Endothelial cell (in vitro differentiated cells): ENCODE results near the gene VPS33B. TPM values are rescaled to one million over a fixed set of nuclear protein-coding genes. Genes with fewer than 3 reads are reported as not detected.

Source experiments
- DNase-seq: peaks from one replicate; pipeline ENCODE4 v3.0.0; 2021; ENCODE audit warnings: low spot score
- H3K27ac Mint-ChIP-seq: one replicate; pipeline ENCODE4 v1.8.0; 2021; ENCODE audit warnings: mixed read lengths, inconsistent platforms; ENCODE audit not compliant: unreplicated experiment
- H3K27me3 Mint-ChIP-seq: one replicate; pipeline ENCODE4 v1.8.0; 2021; ENCODE audit warnings: mild to moderate bottlenecking, moderate library complexity, mixed read lengths, inconsistent platforms; ENCODE audit not compliant: unreplicated experiment
- H3K36me3 Mint-ChIP-seq: one replicate; pipeline ENCODE4 v1.8.0; 2021; ENCODE audit warnings: mild to moderate bottlenecking, low read depth, mixed read lengths, inconsistent platforms; ENCODE audit not compliant: unreplicated experiment
- H3K4me1 Mint-ChIP-seq: one replicate; pipeline ENCODE4 v1.8.0; 2021; ENCODE audit warnings: mild to moderate bottlenecking, mixed read lengths, inconsistent platforms; ENCODE audit not compliant: unreplicated experiment
- H3K4me3 Mint-ChIP-seq: one replicate; pipeline ENCODE4 v1.8.0; 2021; ENCODE audit warnings: mild to moderate bottlenecking, mixed read lengths, inconsistent platforms; ENCODE audit not compliant: unreplicated experiment
- H3K9me3 Mint-ChIP-seq: one replicate; pipeline ENCODE4 v1.8.0; 2021; ENCODE audit warnings: mixed read lengths, inconsistent platforms; ENCODE audit not compliant: unreplicated experiment
- total RNA-seq: library from RNA; stranded (reverse); fragmentation: NEBNext Ultra II Directional; extraction: Animal tissue kit (Norgen Biotek cat#: 25700); gene quantifications from one replicate; pipeline ENCODE4 v1.2.1, GENCODE V29; 2021; ENCODE audit not compliant: unreplicated experiment
- TF ChIP-seq, protein P1 (sequence below): fragments of 200-600 bp; sonication (generic); IDR thresholded peaks from one replicate; pipeline ENCODE4 v1.5.0; 2021; ENCODE audit warnings: antibody characterized with exemption; ENCODE audit not compliant: unreplicated experiment

VPS33B gene
- total RNA-seq, 1 donor from 2014 or later, result 16.0 TPM

DNA sequence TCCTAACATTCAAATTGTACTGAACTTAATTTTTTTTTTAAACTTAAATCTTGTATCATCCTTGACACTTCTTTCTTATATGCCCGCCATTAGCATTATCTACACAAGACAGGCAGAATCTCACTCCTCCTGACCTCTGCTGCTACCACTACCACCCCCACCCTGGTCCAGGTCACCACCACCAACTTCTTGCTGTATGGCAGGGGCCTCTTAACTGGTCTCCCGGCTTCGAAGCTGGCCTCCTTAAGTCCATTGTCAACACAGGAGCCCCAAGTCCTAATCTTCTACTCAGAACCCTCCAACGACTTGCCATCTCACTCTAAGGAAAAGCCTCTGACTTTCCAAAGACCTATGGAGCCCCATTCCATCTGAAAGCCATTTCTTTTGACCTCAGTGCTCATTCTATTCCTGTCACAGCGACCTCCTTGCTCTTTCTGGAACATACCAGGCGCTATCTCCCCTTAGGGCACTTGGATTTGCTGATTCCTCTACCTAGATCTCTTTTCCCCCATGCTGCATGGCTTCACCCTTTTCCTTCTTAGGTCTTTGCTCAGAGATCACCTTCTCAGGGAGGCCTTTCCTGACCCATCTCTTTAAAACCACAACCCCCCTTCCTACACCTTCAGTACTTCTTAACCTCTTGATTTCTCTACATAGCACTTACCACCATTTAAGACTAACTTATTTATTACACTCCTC, 30.7 kb downstream of the VPS33B start:
- no peak overlapping the region for H3K4me3 Mint-ChIP-seq
- H3K9me3 Mint-ChIP-seq, result no peaks in the 10 kb centered on the region
- peaks cover 22% of the 10 kb centered on the region for H3K4me1 Mint-ChIP-seq
- no peak overlapping the region for H3K27ac Mint-ChIP-seq
- DNase-seq, result no peak
- H3K36me3 Mint-ChIP-seq, result no peaks in the 10 kb centered on the region
- TF ChIP-seq, protein P1, sequence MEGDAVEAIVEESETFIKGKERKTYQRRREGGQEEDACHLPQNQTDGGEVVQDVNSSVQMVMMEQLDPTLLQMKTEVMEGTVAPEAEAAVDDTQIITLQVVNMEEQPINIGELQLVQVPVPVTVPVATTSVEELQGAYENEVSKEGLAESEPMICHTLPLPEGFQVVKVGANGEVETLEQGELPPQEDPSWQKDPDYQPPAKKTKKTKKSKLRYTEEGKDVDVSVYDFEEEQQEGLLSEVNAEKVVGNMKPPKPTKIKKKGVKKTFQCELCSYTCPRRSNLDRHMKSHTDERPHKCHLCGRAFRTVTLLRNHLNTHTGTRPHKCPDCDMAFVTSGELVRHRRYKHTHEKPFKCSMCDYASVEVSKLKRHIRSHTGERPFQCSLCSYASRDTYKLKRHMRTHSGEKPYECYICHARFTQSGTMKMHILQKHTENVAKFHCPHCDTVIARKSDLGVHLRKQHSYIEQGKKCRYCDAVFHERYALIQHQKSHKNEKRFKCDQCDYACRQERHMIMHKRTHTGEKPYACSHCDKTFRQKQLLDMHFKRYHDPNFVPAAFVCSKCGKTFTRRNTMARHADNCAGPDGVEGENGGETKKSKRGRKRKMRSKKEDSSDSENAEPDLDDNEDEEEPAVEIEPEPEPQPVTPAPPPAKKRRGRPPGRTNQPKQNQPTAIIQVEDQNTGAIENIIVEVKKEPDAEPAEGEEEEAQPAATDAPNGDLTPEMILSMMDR, result no peak
- peaks cover 7% of the 10 kb centered on the region for H3K27me3 Mint-ChIP-seq

DNA sequence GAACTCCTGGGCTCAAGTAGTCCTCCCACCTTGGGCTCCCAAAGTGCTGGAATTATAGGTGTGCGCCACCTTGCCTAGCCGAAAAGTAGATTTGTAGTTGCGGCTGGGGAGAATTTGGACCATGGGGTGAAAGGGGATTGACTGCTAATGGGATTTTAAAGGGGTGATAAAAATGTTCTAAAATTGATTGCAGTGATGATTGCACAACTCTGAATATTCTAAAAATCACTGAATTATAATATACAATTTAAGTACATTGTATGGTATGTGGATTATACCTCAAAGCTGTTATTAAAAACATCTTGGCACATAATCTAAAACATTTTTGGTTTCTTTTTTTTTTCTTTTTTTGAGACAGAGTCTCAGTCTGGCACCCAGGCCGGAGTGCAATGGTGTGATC, 31.9 kb downstream of the VPS33B start:
- no peak overlapping the region for H3K27ac Mint-ChIP-seq
- H3K4me3 Mint-ChIP-seq, result no peak overlapping the region
- H3K9me3 Mint-ChIP-seq, result no peaks in the 10 kb centered on the region
- peaks cover 20% of the 10 kb centered on the region for H3K4me1 Mint-ChIP-seq
- no peaks in the 10 kb centered on the region for H3K36me3 Mint-ChIP-seq
- peaks cover 6% of the 10 kb centered on the region for H3K27me3 Mint-ChIP-seq
- TF ChIP-seq, protein P1, result no peak
- DNase-seq, result no peak

DNA sequence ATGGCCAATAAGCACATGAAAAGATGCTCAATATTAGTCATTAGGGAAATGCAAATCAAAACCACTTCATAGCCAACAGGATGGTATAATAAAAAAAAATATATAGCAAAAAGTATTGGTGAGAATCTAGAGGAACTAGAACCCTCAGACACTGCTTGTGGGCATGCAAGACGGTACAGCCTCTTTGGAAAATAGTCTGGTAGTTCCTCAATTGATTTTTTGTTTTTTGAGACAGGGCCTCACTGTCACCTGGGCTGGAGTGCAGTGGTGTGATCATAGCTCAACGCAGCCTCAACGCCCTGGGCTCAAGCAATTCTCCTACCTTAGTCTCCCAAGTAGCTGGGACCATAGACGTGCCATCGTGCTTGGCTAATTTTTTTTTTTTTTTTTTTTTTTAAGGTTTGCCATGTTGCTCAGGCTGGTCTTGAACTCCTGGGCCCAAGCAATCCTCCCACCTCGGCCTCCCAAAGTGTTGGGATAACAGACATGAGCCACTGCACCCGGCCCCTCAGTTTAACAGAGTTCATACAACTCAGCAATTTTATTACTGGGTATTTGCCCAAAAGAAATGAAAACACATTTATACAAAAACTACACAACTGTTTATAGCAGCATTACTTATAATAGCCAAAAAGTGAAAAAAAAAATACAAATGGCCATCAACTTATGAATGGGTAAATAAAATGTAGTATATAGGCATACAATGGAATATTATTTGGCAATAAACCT, 33.2 kb downstream of the VPS33B start:
- no peak overlapping the region for H3K27ac Mint-ChIP-seq
- peaks cover 12% of the 10 kb centered on the region for H3K4me1 Mint-ChIP-seq
- no peaks in the 10 kb centered on the region for H3K9me3 Mint-ChIP-seq
- H3K4me3 Mint-ChIP-seq, result no peak overlapping the region
- no peak for DNase-seq
- H3K36me3 Mint-ChIP-seq, result no peaks in the 10 kb centered on the region
- TF ChIP-seq, protein P1, result no peak
- peaks cover 2% of the 10 kb centered on the region for H3K27me3 Mint-ChIP-seq

DNA sequence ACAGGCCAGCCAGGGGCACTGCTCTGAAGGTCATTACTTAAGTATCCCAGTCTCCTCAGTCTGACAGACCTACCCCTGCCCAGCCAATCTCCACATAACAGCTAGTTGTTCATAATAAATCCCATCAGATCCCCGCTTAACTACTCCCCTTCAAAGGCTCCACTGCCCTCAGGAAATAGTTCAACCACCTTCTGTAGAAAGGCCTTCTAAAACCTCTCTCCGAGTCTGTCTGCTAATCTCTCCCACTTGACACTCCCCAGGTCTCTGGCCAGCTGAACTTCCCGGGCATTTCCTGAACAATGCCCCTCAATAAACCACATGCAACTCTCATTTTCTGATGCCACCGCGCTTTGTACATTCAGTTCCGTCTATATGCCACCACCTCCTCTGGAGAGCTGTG, 34.1 kb downstream of the VPS33B start:
- peaks cover 2% of the 10 kb centered on the region for H3K27me3 Mint-ChIP-seq
- no peaks in the 10 kb centered on the region for H3K9me3 Mint-ChIP-seq
- no peak overlapping the region for H3K27ac Mint-ChIP-seq
- no peak for DNase-seq
- H3K4me1 Mint-ChIP-seq, result peaks cover 10% of the 10 kb centered on the region
- no peaks in the 10 kb centered on the region for H3K36me3 Mint-ChIP-seq
- H3K4me3 Mint-ChIP-seq, result no peak overlapping the region
- TF ChIP-seq, protein P1, result no peak

DNA sequence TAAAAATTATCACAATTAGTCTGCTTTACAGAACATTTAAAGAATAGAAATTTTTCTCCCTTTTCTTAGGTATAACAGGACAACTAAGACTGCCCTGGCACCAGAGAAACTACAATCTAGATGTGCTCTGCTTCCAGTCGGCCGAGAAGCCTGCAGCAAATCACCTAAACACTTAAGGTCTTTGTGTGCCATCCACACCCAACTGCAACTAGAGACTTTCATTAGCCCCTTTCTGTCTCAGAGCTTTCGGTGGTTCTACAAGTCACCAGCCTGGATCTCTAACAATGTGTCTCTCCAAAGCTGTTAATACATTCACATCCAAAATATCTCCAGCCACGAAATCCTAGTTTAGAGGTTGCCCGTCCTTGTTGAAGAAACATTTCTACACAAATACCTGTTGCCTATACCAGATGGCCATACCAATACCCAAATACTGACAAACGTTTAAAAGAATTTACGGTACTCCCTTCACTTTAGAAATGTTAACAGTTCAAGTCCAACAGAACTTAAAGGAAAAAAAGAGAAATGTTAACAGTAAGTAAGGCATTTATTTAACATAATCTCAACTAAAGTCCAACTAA, 34.7 kb downstream of the VPS33B start:
- Mint-ChIP-seq H3K36me3 (no peaks in the 10 kb centered on the region), H3K4me1 (peaks cover 13% of the 10 kb centered on the region), H3K4me3 (no peak overlapping the region), H3K27ac (no peak overlapping the region), H3K27me3 (peaks cover 2% of the 10 kb centered on the region), H3K9me3 (no peaks in the 10 kb centered on the region)
- no peak for DNase-seq
- TF ChIP-seq, protein P1, result no peak
